Endodermal cell (in vitro differentiated cells): ENCODE measurements around the gene HIGD1A. TPM values are rescaled to one million over a fixed set of nuclear protein-coding genes. Genes with fewer than 3 reads are reported as not detected.
A peak's percentile ranks its signal among the peaks of the same experiment; 100 is the strongest.

ENCODE experiments used
- DNase-seq: peaks from one replicate; pipeline ENCODE4 v3.0.0-alpha.2; 2017
- H3K27ac ChIP-seq: 2 replicates; pipeline ENCODE4 v1.5.1; 2013; ENCODE audit warnings: mild to moderate bottlenecking, low read depth, low read length, moderate library complexity
- H3K27me3 ChIP-seq: 2 replicates; pipeline ENCODE4 v1.6.1; 2013; ENCODE audit warnings: mild to moderate bottlenecking, low read length, moderate library complexity; ENCODE audit not compliant: insufficient read depth, control insufficient read depth, poor library complexity, severe bottlenecking
- H3K36me3 ChIP-seq: 2 replicates; pipeline ENCODE4 v1.7.0; 2013; ENCODE audit warnings: mild to moderate bottlenecking, low read length, moderate library complexity; ENCODE audit not compliant: control insufficient read depth, insufficient read depth
- H3K4me1 ChIP-seq: one replicate; pipeline ENCODE4 v1.7.0; 2013; ENCODE audit warnings: low read length; ENCODE audit not compliant: control insufficient read depth, insufficient read depth
- H3K4me3 ChIP-seq: 2 replicates; pipeline ENCODE4 v1.5.1; 2013; ENCODE audit warnings: mild to moderate bottlenecking, low read length, moderate library complexity
- H3K9ac ChIP-seq: 2 replicates; pipeline ENCODE4 v1.6.1; 2013; ENCODE audit warnings: mild to moderate bottlenecking, low read length, moderate library complexity; ENCODE audit not compliant: poor library complexity, severe bottlenecking; ENCODE audit errors: extremely low read depth
- H3K9me3 ChIP-seq: 2 replicates; pipeline ENCODE4 v1.6.1; 2013; ENCODE audit warnings: mild to moderate bottlenecking, low read length, moderate library complexity; ENCODE audit not compliant: control insufficient read depth
- H3K27ac Mint-ChIP-seq: 2 replicates; pipeline ENCODE4 v1.8.0; 2020; ENCODE audit warnings: mixed read lengths
- H3K27me3 Mint-ChIP-seq: 2 replicates; pipeline ENCODE4 v1.8.0; 2021; ENCODE audit warnings: mild to moderate bottlenecking, mixed read lengths; ENCODE audit not compliant: insufficient read depth
- H3K36me3 Mint-ChIP-seq: 2 replicates; pipeline ENCODE4 v1.8.0; 2020; ENCODE audit warnings: low read depth, mixed read lengths
- H3K4me1 Mint-ChIP-seq: 2 replicates; pipeline ENCODE4 v1.8.0; 2020; ENCODE audit warnings: mixed read lengths
- H3K4me3 Mint-ChIP-seq: 2 replicates; pipeline ENCODE4 v1.8.0; 2020; ENCODE audit warnings: mild to moderate bottlenecking, moderate library complexity, mixed read lengths
- H3K9me3 Mint-ChIP-seq: 2 replicates; pipeline ENCODE4 v1.8.0; 2020; ENCODE audit warnings: mild to moderate bottlenecking, mixed read lengths
- CTCF ChIP-seq: fragments of 200-600 bp; sonication (generic); conservative IDR thresholded peaks from 2 replicates; pipeline ENCODE4 v1.5.0; 2021; ENCODE audit warnings: antibody characterized with exemption, mild to moderate bottlenecking
- WGBS, 2 experiments: methylation state at CpG; one replicate each; pipeline versions ENCODE4 v1.1.5 to v1.1.7; 2013; ENCODE audit warnings: missing lambda C conversion rate in 2 of 2, mixed read lengths in 1 of 2; ENCODE audit not compliant: insufficient coverage in 1 of 2, insufficient read length in 1 of 2; 5-methylcytosine and 5-hydroxymethylcytosine counted together
- total RNA-seq, 2 donors: library from RNA; stranded (reverse); fragmentation: NEBNext Ultra II Directional in 1 of 2; extraction: Animal tissue kit (Norgen Biotek cat#: 25700) in 1 of 2; gene quantifications; 2 replicates in 1 of 2; 3 replicates in 1 of 2; pipeline ENCODE4 v1.2.1, GENCODE V29; 2021

Gene HIGD1A
- total RNA-seq, 2 donors from 2014 or later: 116 to 121 TPM

GRCh38 chr3:42838571-42838970, 34.3 kb upstream of the HIGD1A start:
- 83 to 87% methylated on average over 2 to 4 of the region's 4 CpGs for WGBS, 2 experiments
- H3K36me3 Mint-ChIP-seq: no peaks in the 10 kb centered on the region
- no peak for TF ChIP-seq CTCF

DNA sequence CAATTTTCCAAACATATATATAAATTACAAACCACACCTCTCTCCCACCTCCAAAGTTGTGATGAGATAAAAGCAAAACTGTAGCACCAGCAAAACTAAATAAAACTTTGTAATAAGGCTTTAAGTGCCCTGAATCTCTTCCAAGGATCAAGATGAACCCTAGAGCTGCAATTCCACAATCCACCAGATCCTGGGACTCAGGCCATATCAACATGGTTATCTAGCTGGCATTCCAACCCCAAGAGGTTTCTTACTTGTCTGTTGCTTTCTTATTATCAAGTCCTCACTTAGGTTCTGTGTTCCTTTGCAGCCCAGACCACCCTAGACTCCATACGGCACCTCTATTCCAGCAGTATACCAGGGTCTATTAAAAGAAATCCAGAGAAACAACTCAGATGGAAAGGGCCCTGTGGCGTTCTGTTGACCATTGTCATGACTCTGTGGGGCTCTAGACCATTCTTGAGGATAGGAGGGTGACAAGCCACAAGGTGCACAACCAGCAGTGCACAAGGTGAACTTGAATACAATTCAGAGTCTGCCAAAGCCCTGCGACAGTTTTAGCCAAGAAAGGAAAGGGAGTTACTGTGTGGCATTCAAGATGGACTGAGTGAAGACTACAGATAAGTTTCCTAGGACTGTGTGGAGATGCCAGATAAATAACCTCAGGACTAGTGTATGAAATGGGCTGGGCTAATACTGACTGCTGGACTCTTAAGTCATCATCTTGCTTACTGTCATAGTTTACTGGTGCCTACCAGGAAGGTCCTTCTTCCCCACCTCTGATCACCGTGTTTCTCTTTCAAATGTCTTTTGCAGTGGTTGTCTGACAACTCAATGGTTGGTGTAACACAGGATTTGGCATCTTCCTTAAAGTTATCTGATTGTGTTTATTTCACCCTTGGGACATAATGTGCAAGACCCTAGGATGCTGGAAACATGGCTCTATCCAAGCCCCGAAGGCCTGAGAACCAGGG, 32.1 kb upstream of the HIGD1A start:
- Histone ChIP-seq H3K36me3 (no peaks in the 10 kb centered on the region), H3K4me1 (no peaks in the 10 kb centered on the region), H3K27me3 (no peaks in the 10 kb centered on the region), H3K4me3 (no peak overlapping the region), H3K9ac (no peak overlapping the region), H3K9me3 (no peaks in the 10 kb centered on the region), H3K27ac (no peak overlapping the region)
- DNase-seq: no peak
- WGBS, 2 experiments: 87 to 95% methylated on average over 5 of the region's 5 CpGs
- Mint-ChIP-seq H3K9me3 (no peaks in the 10 kb centered on the region), H3K4me1 (no peaks in the 10 kb centered on the region), H3K27ac (no peak overlapping the region), H3K36me3 (no peaks in the 10 kb centered on the region), H3K27me3 (no peaks in the 10 kb centered on the region), H3K4me3 (no peak overlapping the region)
- TF ChIP-seq CTCF: peak; percentile 51

More at GRCh38 chr3:42838571-42838970, 34.3 kb upstream of the HIGD1A start:
- no peak overlapping the region for H3K27ac Mint-ChIP-seq
- peaks cover under 1% of the 10 kb centered on the region for H3K4me1 Mint-ChIP-seq
- no peaks in the 10 kb centered on the region for H3K9me3 Mint-ChIP-seq
- no peak overlapping the region for H3K4me3 Mint-ChIP-seq
- no peaks in the 10 kb centered on the region for H3K27me3 ChIP-seq
- no peaks in the 10 kb centered on the region for H3K27me3 Mint-ChIP-seq
- H3K36me3 ChIP-seq: no peaks in the 10 kb centered on the region
- H3K4me1 ChIP-seq: no peaks in the 10 kb centered on the region
- no peaks in the 10 kb centered on the region for H3K9me3 ChIP-seq
- no peak overlapping the region for H3K9ac ChIP-seq
- no peak overlapping the region for H3K27ac ChIP-seq
- DNase-seq: no peak
- no peak overlapping the region for H3K4me3 ChIP-seq

- Histone ChIP-seq H3K9me3 (no peaks in the 10 kb centered on the region), H3K27me3 (no peaks in the 10 kb centered on the region), H3K4me1 (no peaks in the 10 kb centered on the region), H3K9ac (no peak overlapping the region), H3K4me3 (no peak overlapping the region), H3K27ac (no peak overlapping the region), H3K36me3 (no peaks in the 10 kb centered on the region)
- Mint-ChIP-seq H3K9me3 (no peaks in the 10 kb centered on the region), H3K27ac (no peak overlapping the region), H3K4me1 (peaks cover 11% of the 10 kb centered on the region), H3K36me3 (no peaks in the 10 kb centered on the region), H3K27me3 (no peaks in the 10 kb centered on the region), H3K4me3 (no peak overlapping the region)
- peak; percentile 90 for TF ChIP-seq CTCF
- DNase-seq: peak; percentile 94
- WGBS, 2 experiments: 30 to 44% methylated on average over 3 of the region's 3 CpGs
Measured at GRCh38 chr3:42831321-42831713, 27.0 kb upstream of the HIGD1A start.
